HG03442 (cell line): ENCODE results near the gene LITAF.
"Not testable (repeated sequence)": the region's sequence is repeated elsewhere in the genome, so short reads cannot be mapped to it uniquely, and the experiment has no call there.

Experiments
- ATAC-seq: cut with Tn5 transposase; IDR thresholded peaks from one replicate; pipeline ENCODE4 v1.9.1; 2021; ENCODE audit warnings: mild to moderate bottlenecking, moderate library complexity; ENCODE audit not compliant: unreplicated experiment

The LITAF gene

GRCh38 chr16:11524098-11524760, 62.5 kb downstream of the LITAF start:
- no peak for ATAC-seq

- ATAC-seq = no peak
Measured at GRCh38 chr16:11521055-11521454, 65.7 kb downstream of the LITAF start.

GRCh38 chr16:11520442-11520841, 66.3 kb downstream of the LITAF start:
- no peak for ATAC-seq

GRCh38 chr16:11517961-11518360, 68.8 kb downstream of the LITAF start:
- no peak for ATAC-seq

- no peak for ATAC-seq
Measured at GRCh38 chr16:11515540-11516430, 70.9 kb downstream of the LITAF start.

- ATAC-seq = no peak
Measured at GRCh38 chr16:11514283-11514682, 72.4 kb downstream of the LITAF start.

- not testable (repeated sequence) for ATAC-seq
Measured at GRCh38 chr16:11513366-11513765, 73.4 kb downstream of the LITAF start.

GRCh38 chr16:11511801-11512200, 74.9 kb downstream of the LITAF start:
- no peak for ATAC-seq

- no peak for ATAC-seq
Measured at GRCh38 chr16:11511328-11511727, 75.4 kb downstream of the LITAF start.

- no peak for ATAC-seq
Measured at GRCh38 chr16:11510178-11510973, 76.3 kb downstream of the LITAF start.

GRCh38 chr16:11507991-11508390, 78.7 kb downstream of the LITAF start:
- ATAC-seq = no peak

- ATAC-seq = no peak
Measured at GRCh38 chr16:11507350-11507749, 79.4 kb downstream of the LITAF start.

GRCh38 chr16:11506741-11507305, 79.9 kb downstream of the LITAF start:
- no peak for ATAC-seq

GRCh38 chr16:11504261-11504660, 82.5 kb downstream of the LITAF start:
- ATAC-seq = not testable (repeated sequence)

- no peak for ATAC-seq
Measured at GRCh38 chr16:11503566-11503965, 83.2 kb downstream of the LITAF start.

- ATAC-seq = no peak
Measured at GRCh38 chr16:11502239-11502638, 84.5 kb downstream of the LITAF start.

GRCh38 chr16:11501632-11502031, 85.1 kb downstream of the LITAF start:
- no peak for ATAC-seq

- no peak for ATAC-seq
Measured at GRCh38 chr16:11500700-11501346, 85.9 kb downstream of the LITAF start.

- ATAC-seq = no peak
Measured at GRCh38 chr16:11499295-11500089, 87.2 kb downstream of the LITAF start.

- no peak for ATAC-seq
Measured at GRCh38 chr16:11498683-11499082, 88.0 kb downstream of the LITAF start.
